IMR-90 (cell line): ENCODE data around the gene CTIF. TPM values are rescaled to one million over a fixed set of nuclear protein-coding genes. Genes with fewer than 3 reads are reported as not detected.

Experiments
- ATAC-seq: fragments of 200-7000 bp; cut with Tn5 transposase; 2 replicates; pipeline ENCODE4 v1.9.1; 2020; ENCODE audit warnings: low read depth, mild to moderate bottlenecking, moderate library complexity
- BruUV-seq: library from RNA; stranded (reverse); fragments of 400-500 nt; replicated peaks from 2 replicates; lab custom pipeline; 2021; lab: Mats Ljungman, UMichigan
- CTCF ChIA-PET: fragments of 300-600 bp; formaldehyde crosslinking; extraction: SDS; loops from one replicate; lab custom pipeline; 2021; ENCODE audit warnings: antibody characterized with exemption; lab: Yijun Ruan, JAX
- POLR2A ChIA-PET: fragments of 300-600 bp; sonication (Branson Sonifier 250); formaldehyde crosslinking; loops from one replicate; lab custom pipeline; 2022; ENCODE audit warnings: antibody characterized with exemption; ENCODE audit not compliant: unreplicated experiment; lab: Charles Lee
- DNase-seq: peaks from one replicate; pipeline ENCODE4 v3.0.0; 2013
- H2AFZ ChIP-seq: replicated peaks from 2 replicates; pipeline ENCODE3; 2013; ENCODE audit warnings: low read length, mild to moderate bottlenecking; ENCODE audit not compliant: poor library complexity
- H2AK5ac ChIP-seq: 2 replicates; pipeline ENCODE4 v1.6.1; 2013; ENCODE audit warnings: low read depth, low read length, inconsistent platforms
- H2AK9ac ChIP-seq: replicated peaks from 2 replicates; pipeline ENCODE3; 2013; ENCODE audit warnings: mild to moderate bottlenecking, low read depth, low read length, moderate library complexity; ENCODE audit not compliant: poor library complexity
- H2BK120ac ChIP-seq: 2 replicates; pipeline ENCODE4 v1.6.1; 2013; ENCODE audit warnings: low read depth, low read length, inconsistent platforms
- H2BK15ac ChIP-seq: 3 replicates; pipeline ENCODE4 v1.6.1; 2013; ENCODE audit warnings: low read depth, low read length, inconsistent platforms
- H2BK20ac ChIP-seq: 2 replicates; pipeline ENCODE4 v1.6.1; 2013; ENCODE audit warnings: low read depth, mild to moderate bottlenecking, inconsistent platforms, low read length, moderate library complexity
- H2BK5ac ChIP-seq: 2 replicates; pipeline ENCODE4 v1.6.1; 2013; ENCODE audit warnings: mild to moderate bottlenecking, low read depth, low read length, inconsistent platforms; ENCODE audit not compliant: poor library complexity, severe bottlenecking
- H3K14ac ChIP-seq: replicated peaks from 2 replicates; pipeline ENCODE4 v1.6.1; 2013; ENCODE audit warnings: low read depth, low read length, inconsistent platforms
- H3K18ac ChIP-seq: 2 replicates; pipeline ENCODE4 v1.6.1; 2013; ENCODE audit warnings: low read depth, low read length, control low read depth
- H3K23ac ChIP-seq: 2 replicates; pipeline ENCODE4 v1.6.1; 2013; ENCODE audit warnings: low read depth, low read length, inconsistent platforms
- H3K27ac ChIP-seq: 2 replicates; pipeline ENCODE4 v1.5.1; 2013; ENCODE audit warnings: mild to moderate bottlenecking, control low read depth, low read length; ENCODE audit not compliant: insufficient read depth
- H3K27me3 ChIP-seq: 2 replicates; pipeline ENCODE4 v1.6.1; 2013; ENCODE audit warnings: low read length; ENCODE audit not compliant: control insufficient read depth, insufficient read depth
- H3K36me3 ChIP-seq: 2 replicates; pipeline ENCODE4 v1.6.1; 2013; ENCODE audit warnings: low read length, mixed read lengths; ENCODE audit not compliant: control insufficient read depth, insufficient read depth
- H3K4ac ChIP-seq: 2 replicates; pipeline ENCODE4 v1.6.1; 2013; ENCODE audit warnings: low read depth, low read length, inconsistent platforms
- H3K4me1 ChIP-seq: 2 replicates; pipeline ENCODE4 v1.6.1; 2013; ENCODE audit warnings: low read length, mixed read lengths; ENCODE audit not compliant: control insufficient read depth, insufficient read depth
- H3K4me2 ChIP-seq: 2 replicates; pipeline ENCODE4 v1.6.1; 2013; ENCODE audit warnings: low read depth, mild to moderate bottlenecking, control low read depth, low read length, moderate library complexity
- H3K4me3 ChIP-seq: 2 replicates; pipeline ENCODE4 v1.5.1; 2013; ENCODE audit warnings: low read depth, mild to moderate bottlenecking, control low read depth, low read length, moderate library complexity; ENCODE audit not compliant: insufficient read depth
- H3K56ac ChIP-seq: 2 replicates; pipeline ENCODE4 v1.6.1; 2013; ENCODE audit warnings: low read length, inconsistent platforms; ENCODE audit not compliant: insufficient read depth; ENCODE audit errors: extremely low read depth
- H3K79me1 ChIP-seq, 2 experiments: 2 replicates each; pipeline ENCODE4 v1.6.1; 2013; ENCODE audit warnings: low read length in 2 of 2, inconsistent platforms in 1 of 2, low read depth in 1 of 2
- H3K9ac ChIP-seq: 2 replicates; pipeline ENCODE4 v1.6.1; 2013; ENCODE audit warnings: low read depth, low read length, control low read depth
- H3K9me1 ChIP-seq: 2 replicates; pipeline ENCODE4 v1.6.1; 2013; ENCODE audit warnings: low read length, inconsistent platforms; ENCODE audit not compliant: insufficient read depth
- H3K9me3 ChIP-seq: 2 replicates; pipeline ENCODE4 v1.6.1; 2013; ENCODE audit warnings: low read length; ENCODE audit not compliant: control insufficient read depth, insufficient read depth
- H4K20me1 ChIP-seq: 2 replicates; pipeline ENCODE4 v1.6.1; 2013; ENCODE audit warnings: low read length, inconsistent platforms; ENCODE audit not compliant: insufficient read depth
- H4K5ac ChIP-seq: 2 replicates; pipeline ENCODE4 v1.6.1; 2013; ENCODE audit warnings: mild to moderate bottlenecking, low read depth, low read length, control low read depth
- H4K8ac ChIP-seq, 2 experiments: 2 replicates each; pipeline ENCODE4 v1.6.1; 2013; ENCODE audit warnings: low read depth in 2 of 2, low read length in 2 of 2, control low read depth in 1 of 2, inconsistent platforms in 1 of 2
- H4K91ac ChIP-seq: 2 replicates; pipeline ENCODE4 v1.6.1; 2013; ENCODE audit warnings: low read depth, low read length, inconsistent platforms; ENCODE audit not compliant: insufficient read depth
- CHD1 ChIP-seq: IDR thresholded peaks from 2 replicates; pipeline ENCODE4 v1.6.1; 2012; ENCODE audit warnings: low read depth, low read length, improper control_type of control experiment
- CTCF ChIP-seq: conservative IDR thresholded peaks from 2 replicates; pipeline ENCODE4 v1.5.1; 2012; ENCODE audit warnings: mild to moderate bottlenecking, low read depth, low read length, improper control_type of control experiment
- ELK1 ChIP-seq: fragments of 150-350 bp; IDR thresholded peaks from 2 replicates; pipeline ENCODE4 v1.6.1; 2016; ENCODE audit warnings: low read depth, mild to moderate bottlenecking, low read length, moderate library complexity, borderline replicate concordance
- FOS ChIP-seq: fragments of 150-350 bp; IDR thresholded peaks from 2 replicates; pipeline ENCODE4 v1.6.1; 2016; ENCODE audit warnings: low read depth, low read length
- MAFK ChIP-seq: IDR thresholded peaks from 2 replicates; pipeline ENCODE4 v1.6.1; 2012; ENCODE audit warnings: low read depth, low read length, improper control_type of control experiment
- MAZ ChIP-seq: IDR thresholded peaks from 2 replicates; pipeline ENCODE4 v1.6.1; 2012; ENCODE audit warnings: low read depth, mild to moderate bottlenecking, low read length, improper control_type of control experiment, moderate library complexity, borderline replicate concordance
- NFE2L2 ChIP-seq: fragments of 150-350 bp; IDR thresholded peaks from 2 replicates; pipeline ENCODE4 v1.6.1; 2016; ENCODE audit warnings: low read depth, mild to moderate bottlenecking, low read length
- RAD21 ChIP-seq: IDR thresholded peaks from 2 replicates; pipeline ENCODE4 v1.6.1; 2012; ENCODE audit warnings: low read length, improper control_type of control experiment
- RCOR1 ChIP-seq: IDR thresholded peaks from 2 replicates; pipeline ENCODE4 v1.6.1; 2012; ENCODE audit warnings: mild to moderate bottlenecking, low read length, improper control_type of control experiment; ENCODE audit not compliant: insufficient replicate concordance
- RFX5 ChIP-seq: IDR thresholded peaks from 2 replicates; pipeline ENCODE4 v1.8.0; 2012; ENCODE audit warnings: low read depth, mild to moderate bottlenecking, low read length, moderate library complexity
- SMC3 ChIP-seq: fragments of 150-350 bp; IDR thresholded peaks from 2 replicates; pipeline ENCODE4 v1.6.1; 2016; ENCODE audit warnings: low read depth, mild to moderate bottlenecking, antibody characterized with exemption, low read length, moderate library complexity
- USF2 ChIP-seq: fragments of 150-350 bp; IDR thresholded peaks from 2 replicates; pipeline ENCODE4 v1.6.1; 2017; ENCODE audit warnings: mild to moderate bottlenecking, antibody characterized with exemption, low read length, low read depth
- WGBS, 2 experiments: methylation state at CpG; one replicate each; pipeline versions ENCODE4 v1.1.5 to v1.1.7; 2013; ENCODE audit warnings: missing lambda C conversion rate in 2 of 2; ENCODE audit not compliant: insufficient read length in 1 of 2; ENCODE audit errors: extremely low coverage in 2 of 2; 5-methylcytosine and 5-hydroxymethylcytosine counted together
- dilution Hi-C: fragments of 300-500 bp; cut with HindIII; formaldehyde crosslinking; loops from one replicate; pipeline ENCODE4 v1.14.3; 2018; ENCODE audit warnings: low sequenced_read_pairs; ENCODE audit not compliant: unreplicated experiment
- in situ Hi-C: fragments of 300-500 bp; cut with MboI; formaldehyde crosslinking; loops from 3 replicates; pipeline ENCODE4 v1.14.3; 2019; ENCODE audit warnings: low sequenced_read_pairs, inconsistent platforms, mixed read lengths
- intact Hi-C: fragments of 100-400 bp; cut with micrococcal nuclease; formaldehyde crosslinking; loops from 2 replicates; pipeline ENCODE4 v1.10.0; 2022
- polyA plus RNA-seq, 3 experiments: library from polyadenylated mRNA; depleted of rRNA; stranded (reverse); fragments of >200 nt; gene quantifications; 2 replicates each; pipeline ENCODE4 v1.2.3, GENCODE V29; 2012; ENCODE audit warnings: low replicate concordance in 1 of 3
- total RNA-seq: library from RNA; depleted of rRNA; stranded (reverse); fragments of >200 nt; gene quantifications from 2 replicates; pipeline ENCODE4 v1.2.3, GENCODE V29; 2012

CTIF gene
- total and polyA plus RNA-seq, 2 of the 4 experiments (the other 2 are of a cell fraction) = 25.1 to 57.0 TPM

DNA sequence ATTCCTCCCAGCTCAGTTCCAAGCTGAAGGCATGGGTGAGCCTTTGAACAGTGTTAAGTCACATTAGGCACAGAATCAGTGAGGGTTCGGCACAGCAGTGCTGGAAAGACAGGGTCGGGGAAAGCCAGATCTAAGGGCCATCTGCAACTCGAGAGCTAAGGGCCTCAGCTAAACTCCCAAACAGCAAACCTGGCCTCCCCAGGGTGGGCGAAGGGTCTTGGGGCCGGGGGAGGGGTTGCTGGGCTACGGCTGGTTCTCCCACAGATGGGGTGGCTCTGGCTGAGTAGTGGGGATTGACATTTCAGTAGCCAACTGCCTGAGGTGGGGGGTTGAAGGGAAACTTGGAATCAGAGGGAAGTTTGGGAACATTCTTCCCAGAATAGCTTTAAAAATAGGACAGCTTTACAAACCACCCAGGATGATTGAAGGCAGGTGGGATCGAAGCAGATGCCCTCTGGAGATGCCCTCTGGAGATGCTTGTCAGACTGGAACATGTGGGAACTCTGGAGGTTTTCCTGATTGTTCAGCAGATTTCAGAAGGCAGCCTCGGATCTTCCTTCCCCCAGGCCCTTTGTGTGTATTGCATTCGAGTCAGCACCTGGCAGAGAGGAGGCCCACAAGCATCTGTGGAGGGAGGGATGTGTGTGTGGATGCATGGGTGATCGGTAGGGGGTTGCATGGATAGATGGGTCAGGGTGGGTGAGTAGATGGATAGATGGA, 255.6 kb downstream of the CTIF start:
- Histone ChIP-seq H3K9me3 (no peaks in the 10 kb centered on the region), H2BK15ac (no peak overlapping the region), H3K27ac (no peak overlapping the region), H2BK5ac (no peak overlapping the region), H3K9me1 (peaks cover 29% of the 10 kb centered on the region), H3K4me1 (no peaks in the 10 kb centered on the region), H4K5ac (no peak overlapping the region), H3K4ac (no peak overlapping the region), H3K36me3 (peaks cover 31% of the 10 kb centered on the region), H3K4me3 (no peak overlapping the region), H3K9ac (no peak overlapping the region), H2BK120ac (no peak overlapping the region), H3K79me1 (peaks cover 21 to 81% of the 10 kb centered on the region in 2 experiments; a peak in 3 of 4 replicates), H4K91ac (no peak overlapping the region), H3K27me3 (no peaks in the 10 kb centered on the region), H2BK20ac (no peak overlapping the region), H3K14ac (no peak overlapping the region), H4K8ac (no peak overlapping the region), H2AK5ac (no peak overlapping the region), H2AFZ (no peak overlapping the region), H3K56ac (no peak overlapping the region), H3K23ac (no peak overlapping the region), H2AK9ac (no peak overlapping the region), H3K18ac (no peak overlapping the region), H4K20me1 (peaks cover 16% of the 10 kb centered on the region; the same call in 1 of the 2 replicates), H3K4me2 (no peak overlapping the region)
- DNase-seq (no peak), ATAC-seq (no peak)
- POLR2A ChIA-PET = no interaction called here
- CTCF ChIA-PET = no interaction called here
- 63% methylated on average over 1 of the region's 10 CpGs; no CpG with 5 or more reads in 1 of the 2 experiments for WGBS, 2 experiments
- dilution Hi-C loops (no loop called here), in situ Hi-C loops (no loop called here), intact Hi-C loops (no loop called here)
- no TSS peak for BruUV-seq
- TF ChIP-seq ELK1 = no peak
- no peak for TF ChIP-seq MAFK
- no peak for TF ChIP-seq RAD21
- no peak for TF ChIP-seq MAZ
- no peak for TF ChIP-seq RFX5
- no peak for TF ChIP-seq RCOR1
- TF ChIP-seq NFE2L2 = no peak
- TF ChIP-seq SMC3 = no peak
- no peak for TF ChIP-seq USF2
- no peak for TF ChIP-seq FOS
- TF ChIP-seq CHD1 = no peak
- no peak for TF ChIP-seq CTCF
